ENCODE data around the gene ZNF576.

The ZNF576 gene

DNA sequence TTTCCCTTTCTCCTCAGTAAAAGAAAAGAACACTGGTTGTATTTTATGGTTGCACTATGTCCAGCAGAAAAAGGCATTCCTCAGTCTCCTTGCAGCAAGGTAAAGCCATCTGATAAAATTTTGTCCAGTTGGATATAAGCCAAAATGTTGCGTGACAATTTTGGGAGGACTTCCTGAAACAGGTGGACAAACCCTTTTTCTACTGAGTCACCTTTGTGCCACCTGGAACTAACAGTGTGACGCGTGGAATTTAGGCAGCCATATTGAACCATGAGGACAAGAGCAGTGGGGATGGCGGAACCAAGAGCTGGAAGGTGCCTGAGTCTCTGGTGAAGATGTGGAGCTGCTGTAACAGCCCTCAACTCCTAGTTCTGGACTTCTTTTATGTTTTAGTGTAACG is 35.1 kb downstream of the ZNF576 start:
- TF ChIP-seq GABPA (IDR thresholded peaks at IDR 0.05; ENCODE audit: low read depth), result no peak
- TF ChIP-seq REST (IDR thresholded peaks at IDR 0.05; ENCODE audit: insufficient replicate concordance, low read depth), result no peak
- TF ChIP-seq, protein P1, sequence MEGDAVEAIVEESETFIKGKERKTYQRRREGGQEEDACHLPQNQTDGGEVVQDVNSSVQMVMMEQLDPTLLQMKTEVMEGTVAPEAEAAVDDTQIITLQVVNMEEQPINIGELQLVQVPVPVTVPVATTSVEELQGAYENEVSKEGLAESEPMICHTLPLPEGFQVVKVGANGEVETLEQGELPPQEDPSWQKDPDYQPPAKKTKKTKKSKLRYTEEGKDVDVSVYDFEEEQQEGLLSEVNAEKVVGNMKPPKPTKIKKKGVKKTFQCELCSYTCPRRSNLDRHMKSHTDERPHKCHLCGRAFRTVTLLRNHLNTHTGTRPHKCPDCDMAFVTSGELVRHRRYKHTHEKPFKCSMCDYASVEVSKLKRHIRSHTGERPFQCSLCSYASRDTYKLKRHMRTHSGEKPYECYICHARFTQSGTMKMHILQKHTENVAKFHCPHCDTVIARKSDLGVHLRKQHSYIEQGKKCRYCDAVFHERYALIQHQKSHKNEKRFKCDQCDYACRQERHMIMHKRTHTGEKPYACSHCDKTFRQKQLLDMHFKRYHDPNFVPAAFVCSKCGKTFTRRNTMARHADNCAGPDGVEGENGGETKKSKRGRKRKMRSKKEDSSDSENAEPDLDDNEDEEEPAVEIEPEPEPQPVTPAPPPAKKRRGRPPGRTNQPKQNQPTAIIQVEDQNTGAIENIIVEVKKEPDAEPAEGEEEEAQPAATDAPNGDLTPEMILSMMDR (IDR thresholded peaks at IDR 0.05; ENCODE audit: insufficient read depth, low read length), result no peak
- Histone ChIP-seq H3K27me3 (ENCODE audit: insufficient read depth, poor library complexity, severe bottlenecking) (peaks cover 6% of the 10 kb centered on the region), H3K4me3 (replicated peaks; ENCODE audit: insufficient read depth, low read length) (no peak overlapping the region), H3K27ac (replicated peaks) (no peak overlapping the region)
- no peak for DNase-seq (ENCODE audit: low read depth in 1 of 2, low spot score in 1 of 2)

GRCh38 chr19:43633520-43633919 is 37.1 kb downstream of the ZNF576 start:
- Histone ChIP-seq H3K27me3 (ENCODE audit: insufficient read depth, poor library complexity, severe bottlenecking) (peaks cover 20% of the 10 kb centered on the region), H3K4me3 (replicated peaks; ENCODE audit: insufficient read depth, low read length) (no peak overlapping the region), H3K27ac (replicated peaks) (no peak overlapping the region)
- TF ChIP-seq POLR2AphosphoS5 (IDR thresholded peaks at IDR 0.05; ENCODE audit: low read depth), result no peak
- TF ChIP-seq SPI1 (IDR thresholded peaks at IDR 0.05; ENCODE audit: borderline replicate concordance, low read depth), result no peak
- TF ChIP-seq, protein P1 (IDR thresholded peaks at IDR 0.05; ENCODE audit: insufficient read depth, low read length), result no peak
- no peak for TF ChIP-seq REST (IDR thresholded peaks at IDR 0.05; ENCODE audit: insufficient replicate concordance, low read depth)
- no peak for TF ChIP-seq GABPA (IDR thresholded peaks at IDR 0.05; ENCODE audit: low read depth)
- DNase-seq (ENCODE audit: low read depth in 1 of 2, low spot score in 1 of 2), result no peak

- DNase-seq (ENCODE audit: low read depth in 1 of 2, low spot score in 1 of 2), result no peak
- TF ChIP-seq SPI1 (IDR thresholded peaks at IDR 0.05; ENCODE audit: borderline replicate concordance, low read depth) (no peak), POLR2AphosphoS5 (IDR thresholded peaks at IDR 0.05; ENCODE audit: low read depth) (no peak), GABPA (IDR thresholded peaks at IDR 0.05; ENCODE audit: low read depth) (no peak), REST (IDR thresholded peaks at IDR 0.05; ENCODE audit: insufficient replicate concordance, low read depth) (no peak)
- TF ChIP-seq, protein P1 (IDR thresholded peaks at IDR 0.05; ENCODE audit: insufficient read depth, low read length), result no peak
- Histone ChIP-seq H3K27ac (replicated peaks) (no peak overlapping the region), H3K4me3 (replicated peaks; ENCODE audit: insufficient read depth, low read length) (no peak overlapping the region), H3K27me3 (ENCODE audit: insufficient read depth, poor library complexity, severe bottlenecking) (peaks cover 25% of the 10 kb centered on the region)
Measured at GRCh38 chr19:43634068-43634467, 37.7 kb downstream of the ZNF576 start.
